NT2/D1 (cell line): ENCODE results near the gene LCOR.

Experiments
- YY1 ChIP-seq: IDR thresholded peaks from 2 replicates; pipeline ENCODE4 v1.6.1; 2011; ENCODE audit not compliant: insufficient read length, insufficient read depth
- ZNF274 ChIP-seq: IDR thresholded peaks from 2 replicates; pipeline ENCODE4 v1.6.1; 2011; ENCODE audit warnings: mild to moderate bottlenecking, low read depth, low read length

- TF ChIP-seq YY1 (no peak), ZNF274 (no peak)
These were observed 184.8 kb downstream of the LCOR start for GRCh38 chr10:97016728-97017473.
